ENCODE results near the gene PECR. TPM values are rescaled to one million over a fixed set of nuclear protein-coding genes. Genes with fewer than 3 reads are reported as not detected.

PECR gene
- total RNA-seq, 1 donor from 2014 or later, result 21.2 TPM

GRCh38 chr2:216073773-216074172 lies 7.8 kb downstream of the PECR start:
- Mint-ChIP-seq H3K9me3 (no peaks in the 10 kb centered on the region), H3K4me1 (peaks cover 2% of the 10 kb centered on the region), H3K27me3 (ENCODE audit: insufficient read depth, low read depth) (no peaks in the 10 kb centered on the region), H3K4me3 (no peak overlapping the region), H3K27ac (no peak overlapping the region), H3K36me3 (peaks cover 5% of the 10 kb centered on the region)
- Histone ChIP-seq H3K27me3 (no peaks in the 10 kb centered on the region), H3K9me3 (ENCODE audit: low read depth) (no peaks in the 10 kb centered on the region), H3K4me2 (no peak overlapping the region), H3F3A (ENCODE audit: low read depth) (peaks cover 7% of the 10 kb centered on the region), H2AFZ (replicated peaks) (no peak overlapping the region), H4K20me1 (ENCODE audit: low read depth) (peaks cover 7% of the 10 kb centered on the region), H3K79me2 (ENCODE audit: low read depth) (peaks cover 2% of the 10 kb centered on the region), H3K27ac (no peak overlapping the region), H3K9ac (no peak overlapping the region), H3K36me3 (peaks cover 8% of the 10 kb centered on the region), H3K4me1 (no peaks in the 10 kb centered on the region), H3K4me3 (no peak overlapping the region)
- DNase-seq (ENCODE audit: low spot score), result no peak
- no peak for TF ChIP-seq EZH2phosphoT487 (IDR thresholded peaks at IDR 0.05)
- TF ChIP-seq, protein P1, sequence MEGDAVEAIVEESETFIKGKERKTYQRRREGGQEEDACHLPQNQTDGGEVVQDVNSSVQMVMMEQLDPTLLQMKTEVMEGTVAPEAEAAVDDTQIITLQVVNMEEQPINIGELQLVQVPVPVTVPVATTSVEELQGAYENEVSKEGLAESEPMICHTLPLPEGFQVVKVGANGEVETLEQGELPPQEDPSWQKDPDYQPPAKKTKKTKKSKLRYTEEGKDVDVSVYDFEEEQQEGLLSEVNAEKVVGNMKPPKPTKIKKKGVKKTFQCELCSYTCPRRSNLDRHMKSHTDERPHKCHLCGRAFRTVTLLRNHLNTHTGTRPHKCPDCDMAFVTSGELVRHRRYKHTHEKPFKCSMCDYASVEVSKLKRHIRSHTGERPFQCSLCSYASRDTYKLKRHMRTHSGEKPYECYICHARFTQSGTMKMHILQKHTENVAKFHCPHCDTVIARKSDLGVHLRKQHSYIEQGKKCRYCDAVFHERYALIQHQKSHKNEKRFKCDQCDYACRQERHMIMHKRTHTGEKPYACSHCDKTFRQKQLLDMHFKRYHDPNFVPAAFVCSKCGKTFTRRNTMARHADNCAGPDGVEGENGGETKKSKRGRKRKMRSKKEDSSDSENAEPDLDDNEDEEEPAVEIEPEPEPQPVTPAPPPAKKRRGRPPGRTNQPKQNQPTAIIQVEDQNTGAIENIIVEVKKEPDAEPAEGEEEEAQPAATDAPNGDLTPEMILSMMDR (IDR thresholded peaks at IDR 0.05), result no peak
- TF ChIP-seq EZH2 (IDR thresholded peaks at IDR 0.05), result no peak

GRCh38 chr2:216072473-216072872 lies 9.1 kb downstream of the PECR start:
- no peaks in the 10 kb centered on the region for H3K27me3 Mint-ChIP-seq (ENCODE audit: insufficient read depth, low read depth)
- H3K36me3 ChIP-seq, result peaks cover 8% of the 10 kb centered on the region
- no peaks in the 10 kb centered on the region for H3K27me3 ChIP-seq
- peaks cover 5% of the 10 kb centered on the region for H3K36me3 Mint-ChIP-seq
- H3K9ac ChIP-seq, result no peak overlapping the region
- H3K9me3 Mint-ChIP-seq, result no peaks in the 10 kb centered on the region
- H3K4me3 Mint-ChIP-seq, result no peak overlapping the region
- no peak overlapping the region for H3K4me2 ChIP-seq
- no peak overlapping the region for H2AFZ ChIP-seq (replicated peaks)
- no peak overlapping the region for H3K27ac Mint-ChIP-seq
- H3K4me1 ChIP-seq, result no peaks in the 10 kb centered on the region
- no peak overlapping the region for H3K4me3 ChIP-seq
- H4K20me1 ChIP-seq (ENCODE audit: low read depth), result peaks cover 7% of the 10 kb centered on the region
- H3K79me2 ChIP-seq (ENCODE audit: low read depth), result no peaks in the 10 kb centered on the region
- peaks cover 7% of the 10 kb centered on the region for H3F3A ChIP-seq (ENCODE audit: low read depth)
- H3K4me1 Mint-ChIP-seq, result no peaks in the 10 kb centered on the region
- no peaks in the 10 kb centered on the region for H3K9me3 ChIP-seq (ENCODE audit: low read depth)
- TF ChIP-seq, protein P1 (IDR thresholded peaks at IDR 0.05), result no peak
- TF ChIP-seq EZH2phosphoT487 (IDR thresholded peaks at IDR 0.05), result no peak
- TF ChIP-seq EZH2 (IDR thresholded peaks at IDR 0.05), result no peak
- no peak overlapping the region for H3K27ac ChIP-seq
- DNase-seq (ENCODE audit: low spot score), result no peak

DNA sequence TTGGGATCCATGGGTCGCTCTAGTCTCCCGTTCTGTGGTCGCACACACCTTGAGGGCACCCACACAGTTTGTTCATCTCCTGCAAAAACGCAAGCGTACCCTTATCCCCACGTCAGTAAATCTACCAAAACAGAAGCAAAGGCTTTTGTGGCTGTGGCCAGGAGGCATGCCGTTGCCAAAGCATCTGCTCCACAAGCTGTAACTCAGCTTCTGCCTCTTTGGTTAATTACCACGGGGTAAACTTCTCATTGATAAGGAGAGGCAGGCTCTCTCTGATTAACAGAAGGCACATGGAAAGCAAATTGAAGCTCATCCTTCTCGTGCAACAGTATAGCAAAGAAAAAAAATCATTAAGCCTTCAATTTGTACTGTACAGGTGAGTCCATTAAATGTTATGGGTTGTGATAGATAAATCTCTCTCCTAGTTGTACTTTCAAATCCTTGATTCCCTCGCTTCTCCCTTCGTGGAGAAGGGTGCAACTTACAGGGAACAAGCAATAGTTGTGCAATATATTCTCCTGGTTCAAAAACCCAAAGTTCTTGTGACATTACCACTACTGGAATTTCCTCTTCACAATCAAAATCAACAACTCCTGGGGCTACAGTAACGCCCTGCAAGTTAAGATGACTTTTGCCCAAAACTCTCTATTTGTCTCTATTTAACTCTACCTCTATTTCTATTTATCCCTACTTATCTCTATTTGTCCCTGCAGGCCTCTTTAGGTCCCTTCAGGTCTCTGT lies 10.3 kb downstream of the PECR start:
- H3K4me3 ChIP-seq, result no peak overlapping the region
- peaks cover 6% of the 10 kb centered on the region for H3K36me3 Mint-ChIP-seq
- no peak overlapping the region for H3K27ac Mint-ChIP-seq

More for the DNA sequence above, 10.3 kb downstream of the PECR start:
- Histone ChIP-seq H3K27me3 (no peaks in the 10 kb centered on the region), H3K27ac (no peak overlapping the region), H3K4me2 (no peak overlapping the region), H4K20me1 (ENCODE audit: low read depth) (peaks cover 7% of the 10 kb centered on the region), H3K4me1 (no peaks in the 10 kb centered on the region), H3K79me2 (ENCODE audit: low read depth) (no peaks in the 10 kb centered on the region), H3K9ac (no peak overlapping the region), H2AFZ (replicated peaks) (no peak overlapping the region), H3K9me3 (ENCODE audit: low read depth) (no peaks in the 10 kb centered on the region), H3K36me3 (peaks cover 8% of the 10 kb centered on the region), H3F3A (ENCODE audit: low read depth) (peaks cover 5% of the 10 kb centered on the region)
- Mint-ChIP-seq H3K9me3 (no peaks in the 10 kb centered on the region), H3K4me3 (no peak overlapping the region), H3K4me1 (no peaks in the 10 kb centered on the region), H3K27me3 (ENCODE audit: insufficient read depth, low read depth) (no peaks in the 10 kb centered on the region)
- TF ChIP-seq EZH2phosphoT487 (IDR thresholded peaks at IDR 0.05), result no peak
- TF ChIP-seq, protein P1 (IDR thresholded peaks at IDR 0.05), result no peak
- no peak for TF ChIP-seq EZH2 (IDR thresholded peaks at IDR 0.05)
- DNase-seq (ENCODE audit: low spot score), result no peak

Data from neural progenitor cell (in vitro differentiated cells).